IMR-90 (cell line): ENCODE measurements around the gene CAVIN4. TPM values are rescaled to one million over a fixed set of nuclear protein-coding genes. Genes with fewer than 3 reads are reported as not detected.

Source experiments
- ATAC-seq: fragments of 200-7000 bp; cut with Tn5 transposase; 2 replicates; pipeline ENCODE4 v1.9.1; 2020; ENCODE audit warnings: low read depth, mild to moderate bottlenecking, moderate library complexity
- BruUV-seq: library from RNA; stranded (reverse); fragments of 400-500 nt; replicated peaks from 2 replicates; lab custom pipeline; 2021; lab: Mats Ljungman, UMichigan
- CTCF ChIA-PET: fragments of 300-600 bp; formaldehyde crosslinking; extraction: SDS; loops from one replicate; lab custom pipeline; 2021; ENCODE audit warnings: antibody characterized with exemption; lab: Yijun Ruan, JAX
- POLR2A ChIA-PET: fragments of 300-600 bp; sonication (Branson Sonifier 250); formaldehyde crosslinking; loops from one replicate; lab custom pipeline; 2022; ENCODE audit warnings: antibody characterized with exemption; ENCODE audit not compliant: unreplicated experiment; lab: Charles Lee
- DNase-seq: peaks from one replicate; pipeline ENCODE4 v3.0.0; 2013
- H2AFZ ChIP-seq: replicated peaks from 2 replicates; pipeline ENCODE3; 2013; ENCODE audit warnings: low read length, mild to moderate bottlenecking; ENCODE audit not compliant: poor library complexity
- H2AK5ac ChIP-seq: 2 replicates; pipeline ENCODE4 v1.6.1; 2013; ENCODE audit warnings: low read depth, low read length, inconsistent platforms
- H2AK9ac ChIP-seq: replicated peaks from 2 replicates; pipeline ENCODE3; 2013; ENCODE audit warnings: mild to moderate bottlenecking, low read depth, low read length, moderate library complexity; ENCODE audit not compliant: poor library complexity
- H2BK120ac ChIP-seq: 2 replicates; pipeline ENCODE4 v1.6.1; 2013; ENCODE audit warnings: low read depth, low read length, inconsistent platforms
- H2BK15ac ChIP-seq: 3 replicates; pipeline ENCODE4 v1.6.1; 2013; ENCODE audit warnings: low read depth, low read length, inconsistent platforms
- H2BK20ac ChIP-seq: 2 replicates; pipeline ENCODE4 v1.6.1; 2013; ENCODE audit warnings: low read depth, mild to moderate bottlenecking, inconsistent platforms, low read length, moderate library complexity
- H2BK5ac ChIP-seq: 2 replicates; pipeline ENCODE4 v1.6.1; 2013; ENCODE audit warnings: mild to moderate bottlenecking, low read depth, low read length, inconsistent platforms; ENCODE audit not compliant: poor library complexity, severe bottlenecking
- H3K14ac ChIP-seq: replicated peaks from 2 replicates; pipeline ENCODE4 v1.6.1; 2013; ENCODE audit warnings: low read depth, low read length, inconsistent platforms
- H3K18ac ChIP-seq: 2 replicates; pipeline ENCODE4 v1.6.1; 2013; ENCODE audit warnings: low read depth, low read length, control low read depth
- H3K23ac ChIP-seq: 2 replicates; pipeline ENCODE4 v1.6.1; 2013; ENCODE audit warnings: low read depth, low read length, inconsistent platforms
- H3K27ac ChIP-seq: 2 replicates; pipeline ENCODE4 v1.5.1; 2013; ENCODE audit warnings: mild to moderate bottlenecking, control low read depth, low read length; ENCODE audit not compliant: insufficient read depth
- H3K27me3 ChIP-seq: 2 replicates; pipeline ENCODE4 v1.6.1; 2013; ENCODE audit warnings: low read length; ENCODE audit not compliant: control insufficient read depth, insufficient read depth
- H3K36me3 ChIP-seq: 2 replicates; pipeline ENCODE4 v1.6.1; 2013; ENCODE audit warnings: low read length, mixed read lengths; ENCODE audit not compliant: control insufficient read depth, insufficient read depth
- H3K4ac ChIP-seq: 2 replicates; pipeline ENCODE4 v1.6.1; 2013; ENCODE audit warnings: low read depth, low read length, inconsistent platforms
- H3K4me1 ChIP-seq: 2 replicates; pipeline ENCODE4 v1.6.1; 2013; ENCODE audit warnings: low read length, mixed read lengths; ENCODE audit not compliant: control insufficient read depth, insufficient read depth
- H3K4me2 ChIP-seq: 2 replicates; pipeline ENCODE4 v1.6.1; 2013; ENCODE audit warnings: low read depth, mild to moderate bottlenecking, control low read depth, low read length, moderate library complexity
- H3K4me3 ChIP-seq: 2 replicates; pipeline ENCODE4 v1.5.1; 2013; ENCODE audit warnings: low read depth, mild to moderate bottlenecking, control low read depth, low read length, moderate library complexity; ENCODE audit not compliant: insufficient read depth
- H3K56ac ChIP-seq: 2 replicates; pipeline ENCODE4 v1.6.1; 2013; ENCODE audit warnings: low read length, inconsistent platforms; ENCODE audit not compliant: insufficient read depth; ENCODE audit errors: extremely low read depth
- H3K79me1 ChIP-seq, 2 experiments: 2 replicates each; pipeline ENCODE4 v1.6.1; 2013; ENCODE audit warnings: low read length in 2 of 2, inconsistent platforms in 1 of 2, low read depth in 1 of 2
- H3K9ac ChIP-seq: 2 replicates; pipeline ENCODE4 v1.6.1; 2013; ENCODE audit warnings: low read depth, low read length, control low read depth
- H3K9me1 ChIP-seq: 2 replicates; pipeline ENCODE4 v1.6.1; 2013; ENCODE audit warnings: low read length, inconsistent platforms; ENCODE audit not compliant: insufficient read depth
- H3K9me3 ChIP-seq: 2 replicates; pipeline ENCODE4 v1.6.1; 2013; ENCODE audit warnings: low read length; ENCODE audit not compliant: control insufficient read depth, insufficient read depth
- H4K20me1 ChIP-seq: 2 replicates; pipeline ENCODE4 v1.6.1; 2013; ENCODE audit warnings: low read length, inconsistent platforms; ENCODE audit not compliant: insufficient read depth
- H4K5ac ChIP-seq: 2 replicates; pipeline ENCODE4 v1.6.1; 2013; ENCODE audit warnings: mild to moderate bottlenecking, low read depth, low read length, control low read depth
- H4K8ac ChIP-seq, 2 experiments: 2 replicates each; pipeline ENCODE4 v1.6.1; 2013; ENCODE audit warnings: low read depth in 2 of 2, low read length in 2 of 2, control low read depth in 1 of 2, inconsistent platforms in 1 of 2
- H4K91ac ChIP-seq: 2 replicates; pipeline ENCODE4 v1.6.1; 2013; ENCODE audit warnings: low read depth, low read length, inconsistent platforms; ENCODE audit not compliant: insufficient read depth
- BHLHE40 ChIP-seq: fragments of 150-350 bp; IDR thresholded peaks from 2 replicates; pipeline ENCODE4 v1.6.1; 2016; ENCODE audit warnings: mild to moderate bottlenecking, low read depth, low read length
- CEBPB ChIP-seq: IDR thresholded peaks from 2 replicates; pipeline ENCODE4 v1.6.1; 2012; ENCODE audit warnings: low read depth, low read length, improper control_type of control experiment
- CHD1 ChIP-seq: IDR thresholded peaks from 2 replicates; pipeline ENCODE4 v1.6.1; 2012; ENCODE audit warnings: low read depth, low read length, improper control_type of control experiment
- FOS ChIP-seq: fragments of 150-350 bp; IDR thresholded peaks from 2 replicates; pipeline ENCODE4 v1.6.1; 2016; ENCODE audit warnings: low read depth, low read length
- MAFK ChIP-seq: IDR thresholded peaks from 2 replicates; pipeline ENCODE4 v1.6.1; 2012; ENCODE audit warnings: low read depth, low read length, improper control_type of control experiment
- MAZ ChIP-seq: IDR thresholded peaks from 2 replicates; pipeline ENCODE4 v1.6.1; 2012; ENCODE audit warnings: low read depth, mild to moderate bottlenecking, low read length, improper control_type of control experiment, moderate library complexity, borderline replicate concordance
- MXI1 ChIP-seq: IDR thresholded peaks from 2 replicates; pipeline ENCODE4 v1.6.1; 2012; ENCODE audit warnings: low read depth, mild to moderate bottlenecking, low read length, moderate library complexity, borderline replicate concordance
- NFE2L2 ChIP-seq: fragments of 150-350 bp; IDR thresholded peaks from 2 replicates; pipeline ENCODE4 v1.6.1; 2016; ENCODE audit warnings: low read depth, mild to moderate bottlenecking, low read length
- POLR2A ChIP-seq: IDR thresholded peaks from 2 replicates; pipeline ENCODE4 v1.6.1; 2012; ENCODE audit warnings: mild to moderate bottlenecking, low read depth, low read length
- RAD21 ChIP-seq: IDR thresholded peaks from 2 replicates; pipeline ENCODE4 v1.6.1; 2012; ENCODE audit warnings: low read length, improper control_type of control experiment
- RCOR1 ChIP-seq: IDR thresholded peaks from 2 replicates; pipeline ENCODE4 v1.6.1; 2012; ENCODE audit warnings: mild to moderate bottlenecking, low read length, improper control_type of control experiment; ENCODE audit not compliant: insufficient replicate concordance
- RFX5 ChIP-seq: IDR thresholded peaks from 2 replicates; pipeline ENCODE4 v1.8.0; 2012; ENCODE audit warnings: low read depth, mild to moderate bottlenecking, low read length, moderate library complexity
- SMC3 ChIP-seq: fragments of 150-350 bp; IDR thresholded peaks from 2 replicates; pipeline ENCODE4 v1.6.1; 2016; ENCODE audit warnings: low read depth, mild to moderate bottlenecking, antibody characterized with exemption, low read length, moderate library complexity
- whole genome bisulfite sequencing, 2 experiments: methylation state at CpG; one replicate each; pipeline versions ENCODE4 v1.1.5 to v1.1.7; 2013; ENCODE audit warnings: missing lambda C conversion rate in 2 of 2; ENCODE audit not compliant: insufficient read length in 1 of 2; ENCODE audit errors: extremely low coverage in 2 of 2; 5-methylcytosine and 5-hydroxymethylcytosine counted together
- dilution Hi-C: fragments of 300-500 bp; cut with HindIII; formaldehyde crosslinking; loops from one replicate; pipeline ENCODE4 v1.14.3; 2018; ENCODE audit warnings: low sequenced_read_pairs; ENCODE audit not compliant: unreplicated experiment
- in situ Hi-C: fragments of 300-500 bp; cut with MboI; formaldehyde crosslinking; loops from 3 replicates; pipeline ENCODE4 v1.14.3; 2019; ENCODE audit warnings: low sequenced_read_pairs, inconsistent platforms, mixed read lengths
- intact Hi-C: fragments of 100-400 bp; cut with micrococcal nuclease; formaldehyde crosslinking; loops from 2 replicates; pipeline ENCODE4 v1.10.0; 2022
- polyA plus RNA-seq, 3 experiments: library from polyadenylated mRNA; depleted of rRNA; stranded (reverse); fragments of >200 nt; gene quantifications; 2 replicates each; pipeline ENCODE4 v1.2.3, GENCODE V29; 2012; ENCODE audit warnings: low replicate concordance in 1 of 3
- total RNA-seq: library from RNA; depleted of rRNA; stranded (reverse); fragments of >200 nt; gene quantifications from 2 replicates; pipeline ENCODE4 v1.2.3, GENCODE V29; 2012
- TF ChIP-seq, protein P1 (sequence below): fragments of 150-350 bp; IDR thresholded peaks from 2 replicates; pipeline ENCODE4 v1.6.1; 2016; ENCODE audit warnings: low read depth, mild to moderate bottlenecking, low read length, moderate library complexity, borderline replicate concordance
- TF ChIP-seq, protein P2 (sequence below): fragments of 150-350 bp; IDR thresholded peaks from 2 replicates; pipeline ENCODE4 v1.6.1; 2017; ENCODE audit warnings: mild to moderate bottlenecking, antibody characterized with exemption, low read length, low read depth
- TF ChIP-seq, protein P3 (sequence below): conservative IDR thresholded peaks from 2 replicates; pipeline ENCODE4 v1.5.1; 2012; ENCODE audit warnings: mild to moderate bottlenecking, low read depth, low read length, improper control_type of control experiment

CAVIN4 gene
- total and polyA plus RNA-seq, 2 of the 4 experiments (the other 2 are of a cell fraction), result 2.2 to 2.6 TPM

DNA sequence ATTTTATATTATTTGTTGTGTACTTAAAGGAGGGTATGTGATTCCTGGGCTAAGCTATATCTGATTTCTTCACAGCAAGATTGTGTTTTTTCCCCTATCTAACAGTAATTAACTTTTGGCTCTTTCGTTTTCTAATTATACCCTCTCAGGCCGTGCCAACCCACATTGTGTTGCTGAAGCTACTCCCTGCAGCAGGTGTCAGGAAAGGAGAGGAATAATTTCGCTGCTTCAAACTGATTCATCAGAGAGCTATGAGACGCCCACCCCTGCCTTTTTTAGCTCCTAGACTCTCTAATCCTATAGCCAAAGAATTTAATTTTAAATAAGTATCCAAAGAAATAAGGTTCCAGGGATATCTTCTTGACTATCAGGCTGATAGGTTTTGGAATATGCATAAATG lies 3.8 kb downstream of the CAVIN4 start:
- no peak overlapping the region for H3K9ac ChIP-seq
- TF ChIP-seq BHLHE40 (no peak), POLR2A (no peak), RCOR1 (no peak), RFX5 (no peak), MAZ (no peak), NFE2L2 (no peak), SMC3 (no peak), CEBPB (no peak), CHD1 (no peak), MAFK (no peak), MXI1 (no peak), FOS (no peak), RAD21 (no peak)
- TF ChIP-seq, protein P1, sequence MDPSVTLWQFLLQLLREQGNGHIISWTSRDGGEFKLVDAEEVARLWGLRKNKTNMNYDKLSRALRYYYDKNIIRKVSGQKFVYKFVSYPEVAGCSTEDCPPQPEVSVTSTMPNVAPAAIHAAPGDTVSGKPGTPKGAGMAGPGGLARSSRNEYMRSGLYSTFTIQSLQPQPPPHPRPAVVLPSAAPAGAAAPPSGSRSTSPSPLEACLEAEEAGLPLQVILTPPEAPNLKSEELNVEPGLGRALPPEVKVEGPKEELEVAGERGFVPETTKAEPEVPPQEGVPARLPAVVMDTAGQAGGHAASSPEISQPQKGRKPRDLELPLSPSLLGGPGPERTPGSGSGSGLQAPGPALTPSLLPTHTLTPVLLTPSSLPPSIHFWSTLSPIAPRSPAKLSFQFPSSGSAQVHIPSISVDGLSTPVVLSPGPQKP, result no peak
- TF ChIP-seq, protein P2, sequence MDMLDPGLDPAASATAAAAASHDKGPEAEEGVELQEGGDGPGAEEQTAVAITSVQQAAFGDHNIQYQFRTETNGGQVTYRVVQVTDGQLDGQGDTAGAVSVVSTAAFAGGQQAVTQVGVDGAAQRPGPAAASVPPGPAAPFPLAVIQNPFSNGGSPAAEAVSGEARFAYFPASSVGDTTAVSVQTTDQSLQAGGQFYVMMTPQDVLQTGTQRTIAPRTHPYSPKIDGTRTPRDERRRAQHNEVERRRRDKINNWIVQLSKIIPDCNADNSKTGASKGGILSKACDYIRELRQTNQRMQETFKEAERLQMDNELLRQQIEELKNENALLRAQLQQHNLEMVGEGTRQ, result no peak
- TF ChIP-seq, protein P3, sequence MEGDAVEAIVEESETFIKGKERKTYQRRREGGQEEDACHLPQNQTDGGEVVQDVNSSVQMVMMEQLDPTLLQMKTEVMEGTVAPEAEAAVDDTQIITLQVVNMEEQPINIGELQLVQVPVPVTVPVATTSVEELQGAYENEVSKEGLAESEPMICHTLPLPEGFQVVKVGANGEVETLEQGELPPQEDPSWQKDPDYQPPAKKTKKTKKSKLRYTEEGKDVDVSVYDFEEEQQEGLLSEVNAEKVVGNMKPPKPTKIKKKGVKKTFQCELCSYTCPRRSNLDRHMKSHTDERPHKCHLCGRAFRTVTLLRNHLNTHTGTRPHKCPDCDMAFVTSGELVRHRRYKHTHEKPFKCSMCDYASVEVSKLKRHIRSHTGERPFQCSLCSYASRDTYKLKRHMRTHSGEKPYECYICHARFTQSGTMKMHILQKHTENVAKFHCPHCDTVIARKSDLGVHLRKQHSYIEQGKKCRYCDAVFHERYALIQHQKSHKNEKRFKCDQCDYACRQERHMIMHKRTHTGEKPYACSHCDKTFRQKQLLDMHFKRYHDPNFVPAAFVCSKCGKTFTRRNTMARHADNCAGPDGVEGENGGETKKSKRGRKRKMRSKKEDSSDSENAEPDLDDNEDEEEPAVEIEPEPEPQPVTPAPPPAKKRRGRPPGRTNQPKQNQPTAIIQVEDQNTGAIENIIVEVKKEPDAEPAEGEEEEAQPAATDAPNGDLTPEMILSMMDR, result no peak
- no peak overlapping the region for H2BK5ac ChIP-seq
- peaks cover 6% of the 10 kb centered on the region for H3K4me1 ChIP-seq
- CTCF ChIA-PET, result no interaction called here
- H4K20me1 ChIP-seq, result no peaks in the 10 kb centered on the region
- H3K27me3 ChIP-seq, result no peaks in the 10 kb centered on the region
- H2AK9ac ChIP-seq, result no peak overlapping the region
- H3K14ac ChIP-seq, result no peak overlapping the region
- BruUV-seq, result no TSS peak
- no peak overlapping the region for H2BK20ac ChIP-seq
- no peak overlapping the region for H2AFZ ChIP-seq
- intact Hi-C loops (no loop called here), in situ Hi-C loops (loop anchor here (10.0 to 25.0 kb wide), 4 partner anchors 127 to 1394 kb away; no protein-coding TSS in a partner anchor), dilution Hi-C loops (no loop called here)
- ATAC-seq (no peak), DNase-seq (no peak)
- no peak overlapping the region for H2BK120ac ChIP-seq
- no peak overlapping the region for H4K91ac ChIP-seq
- H3K56ac ChIP-seq, result no peak overlapping the region
- H3K18ac ChIP-seq, result no peak overlapping the region
- H3K4me3 ChIP-seq, result no peak overlapping the region
- H3K27ac ChIP-seq, result no peak overlapping the region
- H4K8ac ChIP-seq, result no peak overlapping the region
- H3K4ac ChIP-seq, result no peak overlapping the region
- POLR2A ChIA-PET, result no interaction called here
- no peaks in the 10 kb centered on the region for H3K9me3 ChIP-seq
- no peak overlapping the region for H3K23ac ChIP-seq
- H2AK5ac ChIP-seq, result no peak overlapping the region
- no peak overlapping the region for H3K4me2 ChIP-seq
- WGBS, 2 experiments, result no CpG with 5 or more reads among the region's 4 CpGs
- H3K36me3 ChIP-seq, result no peaks in the 10 kb centered on the region
- no peak overlapping the region for H4K5ac ChIP-seq
- H3K79me1 ChIP-seq, result peaks cover 4 to 7% of the 10 kb centered on the region in 2 experiments; a peak in 3 of 4 replicates
- no peak overlapping the region for H2BK15ac ChIP-seq
- H3K9me1 ChIP-seq, result peaks cover 11% of the 10 kb centered on the region; the same call in 1 of the 2 replicates
